Activated CD8-positive, alpha-beta memory T cell treated with anti-CD3 and anti-CD28 coated beads for 36 hours (primary cell): ENCODE data around the gene ARNT2. TPM values are rescaled to one million over a fixed set of nuclear protein-coding genes. Genes with fewer than 3 reads are reported as not detected.

Experiments used
- CTCF ChIA-PET: fragments of 350-600 bp; sonication (Branson Sonifier 250); formaldehyde crosslinking; loops from one replicate; lab custom pipeline; 2021; ENCODE audit warnings: antibody characterized with exemption; lab: Charles Lee
- POLR2A ChIA-PET: fragments of 350-600 bp; sonication (Branson Sonifier 250); formaldehyde crosslinking; loops from one replicate; lab custom pipeline; 2021; ENCODE audit warnings: antibody characterized with exemption; lab: Charles Lee
- total RNA-seq, 2 experiments: library from RNA; stranded (reverse); gene quantifications; one replicate each; pipeline ENCODE4 v1.2.3, GENCODE V29; 2021

The ARNT2 gene
- total RNA-seq, 2 experiments from 2014 or later: not detected

- ChIA-PET CTCF (no interaction called here), POLR2A (no interaction called here)
These were observed 775 bp downstream of the ARNT2 start for GRCh38 chr15:80404761-80405553.

- ChIA-PET POLR2A (no interaction called here), CTCF (no interaction called here)
These were observed 1.3 kb downstream of the ARNT2 start for GRCh38 chr15:80405554-80405850.

GRCh38 chr15:80405970-80406369, 1.8 kb downstream of the ARNT2 start:
- ChIA-PET CTCF (no interaction called here), POLR2A (no interaction called here)

GRCh38 chr15:80411788-80412288, 7.7 kb downstream of the ARNT2 start:
- ChIA-PET POLR2A (no interaction called here), CTCF (no interaction called here)

GRCh38 chr15:80414546-80415357, 10.6 kb downstream of the ARNT2 start:
- ChIA-PET POLR2A (no interaction called here), CTCF (no interaction called here)

GRCh38 chr15:80415358-80415670, 11.1 kb downstream of the ARNT2 start:
- ChIA-PET POLR2A (no interaction called here), CTCF (no interaction called here)

- POLR2A ChIA-PET: no interaction called here
- CTCF ChIA-PET: no interaction called here
These were observed 12.5 kb downstream of the ARNT2 start for GRCh38 chr15:80416702-80417101.

GRCh38 chr15:80418892-80419537, 14.8 kb downstream of the ARNT2 start:
- ChIA-PET POLR2A (no interaction called here), CTCF (no interaction called here)

GRCh38 chr15:80419546-80419945, 15.4 kb downstream of the ARNT2 start:
- CTCF ChIA-PET: no interaction called here
- POLR2A ChIA-PET: no interaction called here

GRCh38 chr15:80420658-80421057, 16.5 kb downstream of the ARNT2 start:
- POLR2A ChIA-PET: no interaction called here
- CTCF ChIA-PET: no interaction called here

GRCh38 chr15:80423215-80423614, 19.0 kb downstream of the ARNT2 start:
- ChIA-PET POLR2A (no interaction called here), CTCF (no interaction called here)

- CTCF ChIA-PET: no interaction called here
- POLR2A ChIA-PET: no interaction called here
These were observed 20.2 kb downstream of the ARNT2 start for GRCh38 chr15:80424381-80424780.

GRCh38 chr15:80426316-80426715, 22.1 kb downstream of the ARNT2 start:
- CTCF ChIA-PET: no interaction called here
- POLR2A ChIA-PET: no interaction called here

- CTCF ChIA-PET: no interaction called here
- POLR2A ChIA-PET: no interaction called here
These were observed 25.8 kb downstream of the ARNT2 start for GRCh38 chr15:80429964-80430363.

GRCh38 chr15:80431635-80432344, 27.6 kb downstream of the ARNT2 start:
- POLR2A ChIA-PET: no interaction called here
- CTCF ChIA-PET: no interaction called here

- CTCF ChIA-PET: no interaction called here
- POLR2A ChIA-PET: no interaction called here
These were observed 28.1 kb downstream of the ARNT2 start for GRCh38 chr15:80432345-80432702.

GRCh38 chr15:80433836-80434235, 29.7 kb downstream of the ARNT2 start:
- POLR2A ChIA-PET: no interaction called here
- CTCF ChIA-PET: no interaction called here

- ChIA-PET POLR2A (no interaction called here), CTCF (no interaction called here)
These were observed 30.9 kb downstream of the ARNT2 start for GRCh38 chr15:80434926-80435720.

GRCh38 chr15:80436511-80437307, 32.5 kb downstream of the ARNT2 start:
- ChIA-PET POLR2A (no interaction called here), CTCF (no interaction called here)
